A549 treated with CORT108297 at 1 μM for 4 hours (cell line): ENCODE results near the gene KIRREL2. TPM values are rescaled to one million over a fixed set of nuclear protein-coding genes. Genes with fewer than 3 reads are reported as not detected.

ENCODE experiments used
- total RNA-seq: library from RNA; stranded (reverse); fragments of 200-300 nt; extraction: Qiagen RNA extraction; gene quantifications from 5 replicates; pipeline ENCODE4 v1.2.3, GENCODE V29; 2022

Gene KIRREL2
- 0.32 to 0.69 TPM (median 0.49 TPM) in 5 replicates for total RNA-seq

DNA sequence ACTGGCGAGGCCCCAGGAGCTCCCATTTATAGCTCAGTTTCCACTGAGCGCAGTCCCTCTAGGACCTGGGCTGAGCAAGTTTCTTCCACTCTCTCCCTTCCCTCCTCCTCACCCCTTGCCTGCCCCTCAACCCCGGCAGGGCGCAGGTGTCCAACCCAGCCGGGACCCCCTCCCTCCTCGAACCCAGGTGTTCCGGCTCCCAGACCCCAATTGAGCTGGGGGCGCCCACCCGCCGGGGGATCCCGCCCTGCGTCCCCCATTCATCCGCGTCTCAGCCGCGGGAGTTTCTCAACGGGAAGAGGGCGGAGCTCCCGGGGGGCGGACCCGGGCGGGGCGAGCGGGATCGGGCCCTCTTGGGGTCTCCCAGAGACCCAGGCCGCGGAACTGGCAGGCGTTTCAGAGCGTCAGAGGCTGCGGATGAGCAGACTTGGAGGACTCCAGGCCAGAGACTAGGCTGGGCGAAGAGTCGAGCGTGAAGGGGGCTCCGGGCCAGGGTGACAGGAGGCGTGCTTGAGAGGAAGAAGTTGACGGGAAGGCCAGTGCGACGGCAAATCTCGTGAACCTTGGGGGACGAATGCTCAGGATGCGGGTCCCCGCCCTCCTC lies at the start of gene KIRREL2:
KIRREL2 (plus strand) TSS at position 366 of the 604 bp plus-strand sequence; CDS start at position 575, 209 bp downstream.

DNA sequence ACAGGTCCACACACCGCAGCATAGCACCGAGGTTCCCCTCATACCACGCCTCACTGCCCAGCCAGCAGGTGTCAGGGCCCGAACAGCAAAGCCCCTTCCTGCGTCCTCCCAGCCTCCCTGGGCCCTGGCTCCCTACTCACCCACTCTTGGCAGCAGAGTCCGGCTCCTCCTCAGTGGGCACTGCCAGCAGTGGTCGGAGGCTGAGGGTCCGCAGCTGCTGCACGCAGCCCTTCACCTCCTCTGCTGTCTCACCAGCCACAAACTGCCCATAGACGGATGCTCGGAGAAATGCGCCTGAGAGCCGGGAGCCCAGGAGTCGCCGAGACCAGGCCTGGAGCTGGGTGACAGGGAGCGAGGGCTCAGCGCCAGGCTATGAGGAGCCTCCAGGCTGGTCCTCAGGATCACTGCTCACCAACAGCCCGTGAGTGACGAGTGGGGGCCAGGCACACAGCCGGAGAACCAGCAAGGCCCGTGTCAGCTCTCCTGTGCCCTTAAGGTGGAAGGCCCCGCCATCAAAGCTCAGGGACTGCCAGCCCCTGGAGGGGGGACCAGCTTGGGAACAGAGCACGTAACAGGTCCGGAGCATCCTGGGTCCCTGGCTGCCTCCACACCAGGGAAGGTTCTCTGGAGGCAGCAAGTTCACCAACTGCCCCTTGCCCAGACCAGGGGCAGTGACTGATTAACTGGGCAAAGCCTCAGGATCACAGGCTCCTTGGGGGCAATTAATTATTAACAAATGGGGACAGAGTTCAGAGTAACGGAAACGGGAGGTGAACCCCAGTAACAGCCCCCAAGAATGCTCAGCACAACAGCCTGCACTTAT lies 44.3 kb upstream of the KIRREL2 start, which contains the start of gene PRODH2:
PRODH2 (minus strand) TSS at position 626 of the 823 bp plus-strand sequence; CDS start at position 586, 40 bp downstream.

DNA sequence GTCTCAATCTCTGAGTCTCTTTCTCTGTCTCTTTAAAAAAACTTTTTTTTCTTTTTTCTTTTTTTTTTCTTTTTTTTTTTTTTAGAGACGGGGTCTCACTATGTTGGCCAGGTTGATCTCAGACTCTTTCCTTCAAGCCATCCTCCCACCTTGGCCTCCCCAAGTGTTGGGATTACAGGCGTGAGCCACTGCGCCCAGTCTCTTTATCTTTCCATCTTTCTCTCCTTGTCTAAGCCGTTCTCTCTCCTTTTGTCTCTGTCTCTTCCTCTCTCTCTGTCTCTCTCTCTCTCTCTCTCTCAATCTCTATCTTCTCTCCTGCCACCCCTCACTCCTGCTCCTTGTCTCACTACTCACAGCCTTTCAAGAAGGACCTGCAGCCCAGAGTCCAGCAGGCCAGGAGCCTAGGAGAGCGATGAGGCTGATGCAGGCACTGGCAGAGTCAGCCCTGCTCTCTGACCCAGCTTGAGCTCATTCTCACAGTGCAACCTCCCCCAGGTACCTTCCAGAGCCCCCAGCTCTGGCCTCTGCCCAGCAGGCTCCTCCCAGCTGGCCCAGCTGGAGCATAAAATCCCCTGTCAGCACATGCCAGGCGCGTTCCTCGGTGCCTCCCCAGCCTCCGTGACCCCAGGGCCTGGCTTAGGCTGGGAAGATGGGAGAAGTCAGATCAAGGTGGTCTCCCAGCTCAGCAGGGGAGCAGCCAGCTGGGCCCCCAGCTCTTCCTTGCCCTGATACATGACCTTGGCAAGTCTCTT lies 4.5 kb upstream of the KIRREL2 start, which contains the start of gene NPHS1:
NPHS1 (minus strand) TSS at position 476 of the 752 bp plus-strand sequence. CDS start 667 bp downstream, outside the sequence.

DNA sequence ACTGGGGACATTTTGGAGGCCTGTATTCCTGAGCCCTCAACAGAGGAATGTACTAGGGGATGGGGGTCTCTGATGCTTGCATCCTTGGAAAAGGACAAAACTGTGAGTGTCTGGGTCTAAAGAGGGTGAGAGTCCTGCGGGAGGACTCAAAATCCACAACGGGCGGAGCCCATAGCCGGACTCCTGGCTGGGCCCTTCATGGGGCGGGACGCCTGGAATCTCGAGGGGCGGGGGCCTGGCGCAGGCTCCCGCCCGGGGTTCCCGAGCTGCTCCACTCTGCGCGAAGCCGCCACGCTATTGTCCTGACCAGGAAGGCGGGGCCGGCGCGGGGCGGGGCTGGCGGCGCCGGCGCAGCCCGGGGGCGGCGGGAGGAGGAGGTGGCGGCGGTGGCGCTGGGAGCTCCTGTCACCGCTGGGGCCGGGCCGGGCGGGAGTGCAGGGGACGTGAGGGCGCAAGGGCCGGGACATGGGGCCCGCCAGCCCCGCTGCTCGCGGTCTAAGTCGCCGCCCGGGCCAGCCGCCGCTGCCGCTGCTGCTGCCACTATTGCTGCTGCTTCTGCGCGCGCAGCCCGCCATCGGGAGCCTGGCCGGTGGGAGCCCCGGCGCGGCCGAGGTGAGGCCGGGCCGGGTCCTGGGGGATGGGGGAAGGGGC lies 11.6 kb downstream of the KIRREL2 start, which contains the start of gene APLP1:
APLP1 (plus strand) TSS at position 403 of the 651 bp plus-strand sequence; CDS start at position 466, 63 bp downstream.

DNA sequence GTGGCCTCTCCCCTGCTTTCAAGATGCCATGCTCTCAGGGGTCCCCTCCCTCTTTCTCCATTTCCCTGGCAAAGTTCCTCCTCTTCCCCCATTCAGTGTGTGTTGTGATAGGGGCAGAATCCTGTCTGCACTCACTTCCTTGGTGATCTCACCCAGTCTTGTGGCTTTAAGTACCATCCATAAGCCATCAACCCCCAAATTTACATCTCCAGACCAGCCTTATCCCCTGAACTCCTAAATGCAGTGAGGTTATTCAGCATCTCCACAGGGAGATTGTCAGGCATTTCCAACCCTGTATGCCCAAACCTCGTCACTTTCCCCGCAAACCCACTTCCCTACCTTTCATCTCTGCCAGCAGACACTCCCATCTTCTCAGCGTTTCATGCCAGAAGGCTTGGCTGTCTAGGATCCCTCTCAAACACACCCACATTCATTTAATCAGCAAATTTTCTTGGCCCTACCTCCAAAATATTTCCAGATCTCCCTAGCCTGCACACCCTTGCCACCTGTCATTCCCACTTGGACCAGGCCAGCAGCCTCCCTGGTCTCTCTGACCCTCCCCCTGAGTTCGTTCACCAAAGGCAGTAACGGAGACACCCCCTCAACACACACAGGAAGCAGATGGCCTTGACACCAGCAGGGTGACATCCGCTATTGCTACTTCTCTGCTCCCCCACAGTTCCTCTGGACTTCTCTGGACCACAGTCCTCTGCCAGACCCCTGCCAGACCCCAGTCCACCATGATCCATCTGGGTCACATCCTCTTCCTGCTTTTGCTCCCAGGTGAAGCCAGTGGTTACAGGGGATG lies 45.3 kb downstream of the KIRREL2 start, which contains the start of gene HCST:
HCST (plus strand) TSS at position 676 of the 808 bp plus-strand sequence; CDS start at position 741, 65 bp downstream.

DNA sequence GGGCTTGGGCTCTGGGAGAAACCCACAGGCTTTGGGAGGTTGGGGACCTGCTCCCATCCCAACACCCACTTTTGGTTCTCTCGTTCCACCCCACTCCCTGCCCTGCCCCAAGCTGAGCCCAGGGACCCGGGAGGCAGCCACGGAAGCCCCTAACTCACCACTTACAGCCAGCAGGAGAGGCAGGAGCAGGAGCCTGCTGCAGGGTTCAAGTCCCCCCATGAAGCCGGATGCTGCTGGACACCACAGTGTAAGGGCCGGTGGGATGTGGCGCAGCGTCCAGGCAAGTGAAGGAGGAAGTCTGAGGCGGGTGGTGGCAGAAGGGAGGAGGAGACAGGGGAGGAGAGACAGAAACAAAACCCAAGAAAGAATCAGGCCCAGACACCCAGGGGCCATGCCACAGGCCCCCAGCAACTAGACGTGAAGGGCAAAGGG lies 51.3 kb downstream of the KIRREL2 start, which contains the start of gene TYROBP:
TYROBP (minus strand) TSS at position 286 of the 432 bp plus-strand sequence; CDS start at position 219, 67 bp downstream.

Other genes with a start within 250 kb of the KIRREL2 start
- gene HAUS5, start 244.2 kb upstream of the KIRREL2 start, total RNA-seq: 12.1 to 18.6 TPM (median 17.4 TPM) in 5 replicates
- 144 to 216 TPM (median 212 TPM) in 5 replicates for gene RBM42, start 227.9 kb upstream of the KIRREL2 start, total RNA-seq
- gene ETV2, start 215.2 kb upstream of the KIRREL2 start, total RNA-seq: 1.6 to 3.1 TPM (median 2.4 TPM) in 5 replicates
- gene COX6B1, start 208.6 kb upstream of the KIRREL2 start, total RNA-seq: 1,293 to 1,487 TPM (median 1,363 TPM) in 5 replicates
- gene UPK1A, start 190.4 kb upstream of the KIRREL2 start, total RNA-seq: 0.51 to 1.1 TPM (median 0.91 TPM) in 5 replicates
- 0.03 TPM in 1 of 5 replicates, not detected in the others for gene ZBTB32, start 152.4 kb upstream of the KIRREL2 start, total RNA-seq
- 47.4 to 63.8 TPM (median 61.5 TPM) in 5 replicates for gene KMT2B, start 138.9 kb upstream of the KIRREL2 start, total RNA-seq
- 12.9 to 14.2 TPM (median 13.3 TPM) in 5 replicates for gene IGFLR1, start 114.5 kb upstream of the KIRREL2 start, total RNA-seq
- 26.6 to 31.3 TPM (median 28.4 TPM) in 5 replicates for gene U2AF1L4, start 111.5 kb upstream of the KIRREL2 start, total RNA-seq
- gene PSENEN, start 111.3 kb upstream of the KIRREL2 start, total RNA-seq: 285 to 335 TPM (median 294 TPM) in 5 replicates
- gene LIN37, start 108.3 kb upstream of the KIRREL2 start, total RNA-seq: 18.3 to 28.2 TPM (median 25.9 TPM) in 5 replicates
- 0.12 to 0.29 TPM (median 0.19 TPM) in 5 replicates for gene HSPB6, start 99.9 kb upstream of the KIRREL2 start, total RNA-seq
- 23.1 to 33.0 TPM (median 27.3 TPM) in 5 replicates for gene PROSER3, start 98.7 kb upstream of the KIRREL2 start, total RNA-seq
- gene ARHGAP33, start 81.3 kb upstream of the KIRREL2 start, total RNA-seq: 4.3 to 9.2 TPM (median 6.5 TPM) in 5 replicates
- 0.22 to 0.36 TPM (median 0.24 TPM) in 4 of 5 replicates, not detected in the other for gene PRODH2, start 44.1 kb upstream of the KIRREL2 start, total RNA-seq
- 0.32 to 0.84 TPM (median 0.46 TPM) in 5 replicates for gene NPHS1, start 4.4 kb upstream of the KIRREL2 start, total RNA-seq
- gene APLP1, start 11.7 kb downstream of the KIRREL2 start, total RNA-seq: 62.9 to 100 TPM (median 98.2 TPM) in 5 replicates
- gene NFKBID, start 43.6 kb downstream of the KIRREL2 start, total RNA-seq: 6.6 to 10.3 TPM (median 7.4 TPM) in 5 replicates
- 0.28 to 0.76 TPM (median 0.62 TPM) in 4 of 5 replicates, not detected in the other for gene HCST, start 45.6 kb downstream of the KIRREL2 start, total RNA-seq
- gene TYROBP, start 51.4 kb downstream of the KIRREL2 start, total RNA-seq: not detected in 5 replicates
- gene LRFN3, start 79.5 kb downstream of the KIRREL2 start, total RNA-seq: 15.6 to 25.9 TPM (median 22.3 TPM) in 5 replicates
- gene SDHAF1, start 138.3 kb downstream of the KIRREL2 start, total RNA-seq: 28.9 to 53.3 TPM (median 48.7 TPM) in 5 replicates
- 0.10 to 0.50 TPM (median 0.33 TPM) in 5 replicates for gene SYNE4, start 151.9 kb downstream of the KIRREL2 start, total RNA-seq
- gene ALKBH6, start 157.3 kb downstream of the KIRREL2 start, total RNA-seq: 24.0 to 27.0 TPM (median 26.6 TPM) in 5 replicates
- 0.68 to 1.1 TPM (median 0.92 TPM) in 5 replicates for gene CLIP3, start 176.0 kb downstream of the KIRREL2 start, total RNA-seq
- gene THAP8, start 197.4 kb downstream of the KIRREL2 start, total RNA-seq: 5.2 to 8.2 TPM (median 7.8 TPM) in 5 replicates
- 19.8 to 31.7 TPM (median 27.4 TPM) in 5 replicates for gene WDR62, start 198.0 kb downstream of the KIRREL2 start, total RNA-seq